Activated CD8-positive, alpha-beta memory T cell treated with anti-CD3 and anti-CD28 coated beads, Interleukin-2, amount 50 U/mL, for 4 hours (primary cell): ENCODE measurements around the gene SCN4B.
A peak's percentile ranks its signal among the peaks of the same experiment; 100 is the strongest.
"Not testable (repeated sequence)": the region's sequence is repeated elsewhere in the genome, so short reads cannot be mapped to it uniquely, and the experiment has no call there.

Experiments used
- DNase-seq: peaks from one replicate; pipeline ENCODE4 v3.0.0-alpha.2; 2020

SCN4B gene

DNA sequence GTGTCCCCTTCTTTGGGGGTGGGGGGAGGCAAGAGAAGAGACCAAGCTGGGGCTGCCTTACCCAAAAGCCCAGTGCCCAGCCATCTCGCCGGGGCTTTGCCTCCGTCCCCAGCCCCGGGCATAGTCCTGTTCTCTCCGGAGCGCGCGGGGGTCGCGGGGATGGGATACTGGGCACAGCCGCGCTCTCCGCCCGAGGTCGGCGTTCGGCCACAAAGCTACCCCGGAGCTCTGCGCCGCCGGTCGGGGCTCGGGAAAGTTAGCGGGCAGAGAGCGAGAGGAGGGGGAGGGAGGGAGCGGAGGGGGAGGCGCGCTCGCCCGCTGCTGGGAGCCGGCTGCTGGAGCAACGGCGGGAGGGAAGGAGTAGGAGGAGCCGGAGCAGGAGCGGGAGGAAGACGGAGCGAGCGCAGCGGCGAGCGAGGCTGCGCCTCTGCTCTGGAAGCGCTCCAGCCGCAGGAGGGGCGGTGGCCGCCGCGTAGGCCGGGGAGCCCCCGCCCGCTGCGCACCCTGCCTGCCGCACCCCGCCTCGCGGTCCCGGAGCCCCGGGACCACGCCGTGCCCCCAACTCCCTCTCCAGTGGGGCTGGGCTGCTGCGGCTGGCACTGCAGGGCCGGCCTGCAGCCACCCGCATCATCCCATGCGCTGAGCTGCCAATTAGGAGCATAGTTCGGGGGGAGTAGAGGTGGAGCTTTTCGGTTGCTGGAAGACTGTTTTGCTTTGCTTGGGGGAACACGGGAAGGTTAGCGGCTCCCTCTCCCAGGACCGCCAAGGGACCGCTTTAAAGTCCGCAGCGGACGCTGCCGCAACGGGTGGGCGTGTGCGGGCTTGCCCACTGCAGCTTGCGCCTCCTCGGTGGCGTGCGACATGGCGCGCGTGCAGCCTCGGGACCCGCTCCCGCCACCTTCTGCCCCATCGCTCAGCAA lies at the start of gene SCN4B:
SCN4B (minus strand) TSS at position 272 of the 920 bp plus-strand sequence; CDS start at position 122, 150 bp downstream.
- DNase-seq: no peak

DNA sequence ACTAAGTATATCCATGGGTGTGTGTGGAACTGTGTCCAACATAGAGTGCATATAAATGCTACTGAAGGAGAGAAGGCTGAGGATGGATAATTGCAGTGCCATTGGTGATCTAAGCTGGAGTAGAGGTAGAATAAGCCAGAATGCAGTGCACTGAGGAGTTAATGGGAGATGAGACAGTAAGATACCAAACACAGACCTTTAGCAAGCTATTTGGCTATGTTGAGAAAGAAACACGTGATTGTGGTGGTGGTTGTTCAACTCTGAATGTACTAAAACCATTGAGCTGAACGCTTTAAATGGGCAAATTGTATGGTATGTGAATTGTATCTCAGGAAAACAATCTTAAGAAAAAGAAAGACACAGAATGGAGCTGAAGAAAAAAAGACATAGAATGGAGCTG lies 49.3 kb upstream of the SCN4B start:
- DNase-seq: no peak

- DNase-seq: peak; percentile 60
These were observed 48.5 kb upstream of the SCN4B start for GRCh38 chr11:118200901-118201680.

- DNase-seq: no peak
These were observed 47.9 kb upstream of the SCN4B start for GRCh38 chr11:118200497-118200896.

DNA sequence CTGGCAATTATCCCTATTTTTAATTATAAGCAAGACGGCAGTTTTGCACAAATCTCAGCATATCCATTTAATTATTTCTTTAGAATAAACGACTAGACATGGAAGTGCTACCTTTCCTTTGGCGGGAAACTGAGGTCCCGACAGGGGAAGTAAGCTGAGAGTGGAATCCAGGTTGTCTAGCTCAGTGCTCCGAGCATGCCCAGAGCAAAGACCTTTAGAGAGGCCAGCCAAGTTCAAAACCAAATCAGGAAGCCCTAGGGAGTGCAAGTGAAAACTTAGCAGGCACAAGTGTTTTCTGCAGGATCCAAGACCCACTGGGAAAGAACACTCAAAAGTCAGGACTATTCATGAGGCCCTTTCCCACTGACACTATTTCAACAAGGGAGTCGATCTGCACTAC lies 46.5 kb upstream of the SCN4B start:
- DNase-seq: no peak

DNA sequence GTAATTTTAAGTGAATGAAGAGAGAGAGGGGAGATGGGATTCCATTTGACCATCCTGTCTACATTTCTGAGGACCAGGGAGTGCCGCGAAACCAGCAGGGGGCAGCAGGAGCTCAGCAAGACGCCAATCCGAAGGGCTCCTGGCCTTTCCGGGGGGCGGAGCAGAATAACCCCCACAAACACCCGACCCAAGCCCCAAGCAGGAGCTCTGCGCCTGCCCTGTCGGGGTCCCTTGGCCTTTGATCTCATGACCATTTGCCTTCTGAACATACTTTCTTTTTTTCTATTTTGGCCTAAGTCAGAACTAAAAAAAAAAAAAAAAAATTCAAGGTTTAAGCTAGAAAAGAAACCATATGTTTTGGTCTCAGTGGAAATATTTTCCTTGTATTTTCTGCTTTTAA lies 45.7 kb upstream of the SCN4B start:
- DNase-seq: peak; percentile 86

GRCh38 chr11:118194835-118195627 lies 42.4 kb upstream of the SCN4B start:
- no peak for DNase-seq

GRCh38 chr11:118193910-118194566 lies 41.4 kb upstream of the SCN4B start:
- DNase-seq: no peak

DNA sequence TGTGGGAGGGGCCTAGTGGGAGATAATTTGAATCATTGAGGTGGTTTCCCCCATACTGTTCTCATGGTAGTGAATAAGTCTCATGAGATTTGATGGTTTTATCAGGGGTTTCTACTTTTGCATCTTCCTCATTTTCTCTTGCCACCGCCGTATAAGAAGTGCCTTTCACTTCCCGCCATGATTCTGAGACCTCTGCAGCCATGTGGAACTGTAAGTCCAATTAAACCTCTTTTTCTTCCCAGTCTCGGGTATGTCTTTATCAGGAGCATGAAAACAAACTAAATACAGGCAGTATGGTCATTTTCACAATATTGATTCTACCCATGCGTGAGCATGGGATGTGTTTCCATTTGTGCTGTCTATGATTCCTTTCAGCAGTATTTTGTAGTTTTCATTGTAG lies 40.2 kb upstream of the SCN4B start:
- not testable (repeated sequence) for DNase-seq

DNA sequence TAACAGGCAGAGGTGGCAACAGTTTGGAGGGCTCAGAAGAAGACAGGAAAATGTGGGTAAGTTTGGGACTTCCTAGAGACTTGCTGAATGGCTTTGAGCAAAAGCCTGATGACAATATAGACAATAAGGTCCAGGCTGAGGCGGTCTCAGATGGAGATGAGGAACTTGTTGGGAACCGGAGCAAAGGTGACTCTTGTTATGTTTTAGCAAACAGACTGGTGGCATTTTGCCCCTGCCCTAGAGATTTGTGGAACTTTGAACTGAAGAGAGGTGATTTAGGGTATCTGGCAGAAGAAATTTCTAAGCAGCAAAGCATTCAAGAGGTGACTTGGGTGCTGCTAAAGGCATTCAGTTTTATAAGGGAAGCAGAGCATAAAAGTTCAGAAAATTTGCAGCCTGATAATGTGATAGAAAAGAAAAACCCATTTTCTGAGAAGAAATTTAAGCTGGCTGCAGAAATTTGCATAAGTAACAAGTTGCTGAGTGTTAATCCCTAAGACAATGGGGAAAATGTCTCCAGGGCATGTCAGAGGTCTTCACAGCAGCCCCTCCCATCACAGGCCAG lies 38.4 kb upstream of the SCN4B start:
- DNase-seq: not testable (repeated sequence)

- no peak for DNase-seq
These were observed 33.9 kb upstream of the SCN4B start for GRCh38 chr11:118186346-118187107.

GRCh38 chr11:118184784-118185579 lies 32.4 kb upstream of the SCN4B start:
- no peak for DNase-seq

GRCh38 chr11:118183691-118184090 lies 31.1 kb upstream of the SCN4B start:
- not testable (repeated sequence) for DNase-seq

- DNase-seq: no peak
These were observed 27.7 kb upstream of the SCN4B start for GRCh38 chr11:118180300-118180703.

DNA sequence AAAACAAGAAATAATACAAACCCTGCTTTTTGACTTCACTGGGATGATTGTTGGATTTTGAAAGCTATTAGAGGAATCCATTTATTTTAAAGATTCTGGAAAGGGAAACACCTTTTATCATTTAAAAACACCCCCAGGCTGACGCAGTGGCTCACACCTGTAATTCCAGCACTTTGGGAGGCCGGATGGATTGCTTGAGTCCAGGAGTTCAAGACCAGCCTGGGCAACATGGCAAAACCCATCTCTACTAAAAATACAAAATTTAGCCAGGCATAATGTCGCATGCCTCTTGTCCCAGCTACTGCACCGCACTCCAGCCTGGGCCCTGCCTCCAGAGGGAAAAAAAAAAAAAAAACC lies 24.1 kb upstream of the SCN4B start:
- DNase-seq: no peak

DNA sequence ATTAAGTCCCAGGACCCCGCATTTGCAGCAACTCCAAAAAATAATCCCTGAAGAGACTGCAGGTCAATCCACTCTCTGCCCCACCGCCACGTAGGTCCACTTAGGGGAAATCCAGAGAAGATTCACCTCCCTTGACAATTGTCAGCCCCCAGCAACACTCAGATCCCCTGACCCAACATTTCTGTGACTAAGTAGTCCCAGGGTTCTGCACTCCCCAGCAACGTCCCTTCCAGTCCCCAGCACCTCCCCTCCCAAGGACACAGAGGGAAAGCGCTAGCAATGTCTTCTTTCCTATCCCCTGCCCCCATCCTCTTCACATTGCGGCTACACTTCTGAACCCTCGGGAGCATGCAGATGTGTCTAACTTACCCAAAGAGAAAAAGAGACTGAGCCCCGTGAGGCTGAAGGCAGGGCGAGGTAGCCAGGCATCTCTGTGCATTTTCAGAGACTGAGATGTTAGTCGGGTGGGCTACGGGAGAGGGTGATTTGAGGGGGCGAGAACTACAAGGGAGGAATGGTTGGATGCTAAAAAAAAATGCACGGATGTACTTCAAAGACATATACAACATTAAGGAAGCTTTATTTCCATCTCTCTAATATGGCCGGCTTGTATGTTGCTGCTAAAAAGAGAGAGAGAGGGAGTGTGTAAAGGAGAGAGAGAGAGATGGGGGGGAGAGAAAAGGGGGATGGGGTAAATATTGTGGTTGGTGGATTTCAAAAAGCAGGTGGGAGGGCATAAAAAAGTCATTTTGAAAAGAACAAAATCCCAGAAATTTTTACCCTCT lies 23.6 kb upstream of the SCN4B start, which contains the start of gene SCN2B:
SCN2B (minus strand) TSS at position 647 of the 785 bp plus-strand sequence; CDS start at position 439, 208 bp downstream.
- no peak for DNase-seq

- DNase-seq: no peak
These were observed 22.7 kb upstream of the SCN4B start for GRCh38 chr11:118175031-118175992.

DNA sequence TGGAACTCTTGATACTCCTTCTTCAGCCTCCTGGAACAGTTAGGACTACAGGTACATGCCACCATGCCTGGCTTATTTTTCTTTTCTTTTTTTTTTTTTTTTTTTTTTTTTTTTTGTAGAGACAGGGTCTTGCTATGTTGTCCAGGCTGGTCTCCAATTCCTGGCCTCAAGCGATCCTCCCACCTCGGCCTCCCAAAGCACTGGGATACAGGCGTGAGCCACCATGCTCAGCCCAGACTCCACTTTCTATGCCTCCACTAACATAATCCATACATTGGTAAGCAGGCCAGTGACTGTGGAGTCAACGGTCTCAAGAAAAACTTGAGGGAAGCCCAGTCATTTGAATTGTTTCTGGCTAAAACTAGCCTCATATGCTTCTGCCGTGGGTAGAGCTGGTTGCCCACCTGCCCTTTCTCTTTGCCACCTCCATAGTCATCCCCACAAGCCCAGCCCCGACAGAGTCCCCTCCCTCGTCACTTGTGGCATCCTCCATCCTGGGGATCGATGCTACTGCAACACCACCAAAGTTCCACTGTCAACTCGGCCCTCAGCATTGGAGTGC lies 21.5 kb upstream of the SCN4B start:
- no peak for DNase-seq
